GM19099 (cell line): Measurements from ENCODE around the gene SLC25A34.

ENCODE experiments used
- POLR2A ChIP-seq: IDR thresholded peaks from 3 replicates; pipeline ENCODE4 v1.6.1; 2011; ENCODE audit warnings: low read depth; ENCODE audit not compliant: insufficient read length; ENCODE audit errors: extremely low read depth

Gene SLC25A34

GRCh38 chr1:15736892-15737261 is 819 bp downstream of the SLC25A34 start:
- TF ChIP-seq POLR2A = no peak

GRCh38 chr1:15737324-15738319 is 1.6 kb downstream of the SLC25A34 start:
- TF ChIP-seq POLR2A = no peak

GRCh38 chr1:15738416-15739113 is 2.5 kb downstream of the SLC25A34 start:
- TF ChIP-seq POLR2A = no peak

- no peak for TF ChIP-seq POLR2A
These were observed 3.2 kb downstream of the SLC25A34 start for GRCh38 chr1:15739259-15739658.

GRCh38 chr1:15739745-15740144 is 3.7 kb downstream of the SLC25A34 start:
- TF ChIP-seq POLR2A = no peak

GRCh38 chr1:15740924-15741850 is 5.1 kb downstream of the SLC25A34 start:
- no peak for TF ChIP-seq POLR2A

GRCh38 chr1:15742339-15742801 is 6.3 kb downstream of the SLC25A34 start, which contains the start of gene TMEM82:
Gene TMEM82 (plus strand): TSS chr1:15742499. CDS start chr1:15742560, 61 bp downstream.
- no peak for TF ChIP-seq POLR2A

- no peak for TF ChIP-seq POLR2A
These were observed 8.1 kb downstream of the SLC25A34 start for GRCh38 chr1:15744122-15744679.

GRCh38 chr1:15747378-15747777 is 11.3 kb downstream of the SLC25A34 start:
- TF ChIP-seq POLR2A = no peak

- no peak for TF ChIP-seq POLR2A
These were observed 12.2 kb downstream of the SLC25A34 start for GRCh38 chr1:15748264-15748663.

GRCh38 chr1:15748690-15749398 is 12.8 kb downstream of the SLC25A34 start:
- TF ChIP-seq POLR2A = no peak

- no peak for TF ChIP-seq POLR2A
These were observed 13.6 kb downstream of the SLC25A34 start for GRCh38 chr1:15749399-15750291.

GRCh38 chr1:15750924-15751323 is 14.9 kb downstream of the SLC25A34 start:
- no peak for TF ChIP-seq POLR2A

GRCh38 chr1:15751717-15752116 is 15.7 kb downstream of the SLC25A34 start:
- TF ChIP-seq POLR2A = no peak
